Left kidney (tissue), 2 donors: Measurements from ENCODE around the gene ACLY. TPM values are rescaled to one million over a fixed set of nuclear protein-coding genes. Genes with fewer than 3 reads are reported as not detected.
"Not testable (repeated sequence)": the region's sequence is repeated elsewhere in the genome, so short reads cannot be mapped to it uniquely, and the experiment has no call there.

Experiments used
- DNase-seq: peaks from one replicate; pipeline ENCODE4 v3.0.0-alpha.2; 2013
- polyA plus RNA-seq: library from polyadenylated mRNA; unstranded; fragments of 120-200 nt; gene quantifications from one replicate; pipeline ENCODE4 v1.2.1, GENCODE V29; 2013; ENCODE audit not compliant: insufficient read length

The ACLY gene
- polyA plus RNA-seq, 1 donor: 86.0 TPM

- DNase-seq: peak; percentile 50
Observed at GRCh38 chr17:41835800-41836549, 82.8 kb downstream of the ACLY start, which contains the start of gene NT5C3B. TSS of gene NT5C3B (minus strand) at chr17:41836232. CDS start at chr17:41836193, 39 bp downstream.

GRCh38 chr17:41835214-41835799, 83.4 kb downstream of the ACLY start:
- DNase-seq: no peak

- not testable (repeated sequence) for DNase-seq
Observed at GRCh38 chr17:41829961-41830360, 88.8 kb downstream of the ACLY start.

- DNase-seq: no peak
Observed at GRCh38 chr17:41825175-41825845, 93.4 kb downstream of the ACLY start.

- DNase-seq: no peak
Observed at GRCh38 chr17:41824086-41824485, 94.7 kb downstream of the ACLY start.

GRCh38 chr17:41823580-41823979, 95.2 kb downstream of the ACLY start:
- no peak for DNase-seq

- no peak for DNase-seq
Observed at GRCh38 chr17:41823141-41823524, 95.6 kb downstream of the ACLY start.

- no peak for DNase-seq
Observed at GRCh38 chr17:41822216-41823140, 96.3 kb downstream of the ACLY start.

- DNase-seq: no peak
Observed at GRCh38 chr17:41821776-41822175, 97.0 kb downstream of the ACLY start.

- no peak for DNase-seq
Observed at GRCh38 chr17:41818024-41818423, 100.7 kb downstream of the ACLY start.

Other genes starting within 250 kb of the ACLY start
- gene EIF1, start 230.1 kb downstream of the ACLY start, polyA plus RNA-seq: 702 TPM
- not detected for gene GAST, start 206.6 kb downstream of the ACLY start, polyA plus RNA-seq
- gene HAP1, start 184.3 kb downstream of the ACLY start, polyA plus RNA-seq: 1.3 TPM
- 163 TPM for gene JUP, start 132.2 kb downstream of the ACLY start, polyA plus RNA-seq
- gene P3H4, start 107.0 kb downstream of the ACLY start, polyA plus RNA-seq: 37.8 TPM
- 148 TPM for gene FKBP10, start 105.9 kb downstream of the ACLY start, polyA plus RNA-seq
- 93.8 TPM for gene NT5C3B, start 82.7 kb downstream of the ACLY start, polyA plus RNA-seq
- gene KLHL10, start 81.1 kb downstream of the ACLY start, polyA plus RNA-seq: 0.50 TPM
- gene KLHL11, start 53.5 kb downstream of the ACLY start, polyA plus RNA-seq: 12.4 TPM
- gene ODAD4, start 11.7 kb upstream of the ACLY start, polyA plus RNA-seq: 8.7 TPM
- 62.5 TPM for gene CNP, start 47.8 kb upstream of the ACLY start, polyA plus RNA-seq
- 178 TPM for gene DNAJC7, start 98.5 kb upstream of the ACLY start, polyA plus RNA-seq
- gene NKIRAS2, start 101.1 kb upstream of the ACLY start, polyA plus RNA-seq: 49.4 TPM
- gene C17orf113, start 131.7 kb upstream of the ACLY start, polyA plus RNA-seq: 4.7 TPM
- gene ZNF385C, start 179.5 kb upstream of the ACLY start, polyA plus RNA-seq: 9.6 TPM
- gene DHX58, start 193.8 kb upstream of the ACLY start, polyA plus RNA-seq: 6.8 TPM
- gene KAT2A, start 202.4 kb upstream of the ACLY start, polyA plus RNA-seq: 70.7 TPM
- gene HSPB9, start 203.9 kb upstream of the ACLY start, polyA plus RNA-seq: 0.17 TPM
- 111 TPM for gene RAB5C, start 236.0 kb upstream of the ACLY start, polyA plus RNA-seq